Measurements from ENCODE around the gene VSTM4. TPM values are rescaled to one million over a fixed set of nuclear protein-coding genes. Genes with fewer than 3 reads are reported as not detected.

Gene VSTM4
- total RNA-seq, 4 donors from 2014 or later: 4.0 to 6.0 (median 4.6) TPM

DNA sequence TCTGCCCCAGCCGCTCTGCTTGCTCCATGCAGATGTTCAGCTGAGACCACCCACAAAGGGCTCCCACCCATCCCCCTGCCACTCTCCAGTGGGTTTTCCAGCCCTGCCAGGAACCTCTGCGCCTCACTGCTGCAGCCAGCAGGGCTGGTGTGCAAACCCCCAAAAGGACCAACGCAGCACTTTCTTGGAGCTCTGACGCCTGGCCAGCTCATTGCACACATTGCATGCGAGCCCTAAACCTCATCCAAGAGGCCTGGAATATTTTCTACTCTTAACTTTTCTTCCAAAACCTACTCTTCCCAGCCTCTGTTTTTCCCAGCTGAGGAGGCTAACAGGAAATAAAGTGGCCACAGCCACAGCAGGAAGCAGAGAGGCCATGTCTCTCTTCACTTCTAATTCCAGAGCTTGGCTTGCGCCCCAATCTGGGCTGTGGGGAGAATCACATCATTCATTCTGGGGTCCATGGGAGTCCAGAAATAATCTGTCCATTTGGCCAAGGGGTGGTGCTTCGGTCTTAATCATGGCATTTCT, 23.1 kb upstream of the VSTM4 start:
- Histone ChIP-seq H3K27me3 (no peaks in the 10 kb centered on the region), H3K9me3 (no peaks in the 10 kb centered on the region), H3K4me1 (peaks cover 18% of the 10 kb centered on the region), H3K4me3 (no peak overlapping the region), H3K27ac (peak overlapping the region; percentile 19), H3K36me3 (no peaks in the 10 kb centered on the region)
- DNase-seq (ENCODE audit: low spot score in 2 of 2): no peak
- WGBS: 72% methylated on average over 7 of the region's 7 CpGs
- TF ChIP-seq EP300 (IDR thresholded peaks at IDR 0.05) (no peak), POLR2A (IDR thresholded peaks at IDR 0.05) (no peak), POLR2AphosphoS5 (IDR thresholded peaks at IDR 0.05) (no peak)
- TF ChIP-seq, protein P1, sequence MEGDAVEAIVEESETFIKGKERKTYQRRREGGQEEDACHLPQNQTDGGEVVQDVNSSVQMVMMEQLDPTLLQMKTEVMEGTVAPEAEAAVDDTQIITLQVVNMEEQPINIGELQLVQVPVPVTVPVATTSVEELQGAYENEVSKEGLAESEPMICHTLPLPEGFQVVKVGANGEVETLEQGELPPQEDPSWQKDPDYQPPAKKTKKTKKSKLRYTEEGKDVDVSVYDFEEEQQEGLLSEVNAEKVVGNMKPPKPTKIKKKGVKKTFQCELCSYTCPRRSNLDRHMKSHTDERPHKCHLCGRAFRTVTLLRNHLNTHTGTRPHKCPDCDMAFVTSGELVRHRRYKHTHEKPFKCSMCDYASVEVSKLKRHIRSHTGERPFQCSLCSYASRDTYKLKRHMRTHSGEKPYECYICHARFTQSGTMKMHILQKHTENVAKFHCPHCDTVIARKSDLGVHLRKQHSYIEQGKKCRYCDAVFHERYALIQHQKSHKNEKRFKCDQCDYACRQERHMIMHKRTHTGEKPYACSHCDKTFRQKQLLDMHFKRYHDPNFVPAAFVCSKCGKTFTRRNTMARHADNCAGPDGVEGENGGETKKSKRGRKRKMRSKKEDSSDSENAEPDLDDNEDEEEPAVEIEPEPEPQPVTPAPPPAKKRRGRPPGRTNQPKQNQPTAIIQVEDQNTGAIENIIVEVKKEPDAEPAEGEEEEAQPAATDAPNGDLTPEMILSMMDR (IDR thresholded peaks at IDR 0.05): no peak

DNA sequence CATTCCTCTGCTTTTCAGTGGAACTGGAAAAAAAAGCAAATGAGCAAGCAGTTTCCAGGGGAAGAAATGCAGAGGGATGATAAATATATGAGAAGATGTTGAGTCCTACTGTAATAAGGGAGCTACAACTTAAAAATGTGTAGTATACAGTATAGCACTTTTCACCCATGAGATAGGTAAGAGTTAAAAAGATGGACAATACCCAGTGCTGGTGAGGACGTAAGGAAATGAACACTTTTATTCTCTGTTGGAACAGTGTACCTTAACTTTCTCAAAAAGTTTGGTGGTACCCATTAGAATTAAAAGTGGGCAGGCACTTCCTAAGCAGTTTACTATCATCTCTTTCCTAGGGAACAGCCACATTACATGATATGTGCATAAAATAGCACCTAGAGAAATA, 21.2 kb upstream of the VSTM4 start:
- WGBS: 56% methylated on average over 1 of the region's 1 CpG
- no peak overlapping the region for H3K27ac ChIP-seq

DNA sequence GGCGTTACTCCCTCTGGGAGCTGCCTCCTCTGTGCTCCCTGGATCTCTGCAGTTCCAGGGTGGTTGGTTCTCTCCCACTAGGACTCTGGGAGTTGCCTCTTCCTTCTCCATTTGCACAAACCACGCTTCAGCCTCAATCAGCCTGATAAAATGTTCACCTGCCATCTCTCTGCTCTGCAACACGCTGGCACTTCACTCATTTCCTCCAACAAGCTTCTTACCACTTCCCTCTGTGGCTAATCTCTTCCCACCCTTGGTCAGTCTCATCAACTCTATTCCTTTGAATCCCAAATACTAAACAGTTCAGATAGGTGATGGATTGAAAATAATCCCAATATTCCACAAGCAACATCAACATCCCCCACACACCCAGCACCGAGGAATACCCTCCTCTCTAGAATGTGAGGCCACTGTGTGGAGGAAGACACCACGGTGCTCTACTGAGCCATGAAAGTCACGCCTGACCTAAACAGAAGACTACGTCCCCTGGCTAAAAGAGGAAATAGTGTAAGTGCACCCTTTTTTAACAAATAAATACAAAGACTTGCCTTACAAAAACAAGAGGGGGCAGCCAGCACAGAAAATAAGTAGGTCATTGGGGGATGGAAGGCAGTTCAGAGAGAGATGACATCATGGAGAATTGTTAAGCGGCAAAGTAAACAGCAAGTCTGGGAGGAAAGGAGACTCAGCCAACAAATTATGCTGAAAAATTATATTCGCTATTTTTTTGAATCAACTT, 20.4 kb upstream of the VSTM4 start:
- TF ChIP-seq POLR2A (IDR thresholded peaks at IDR 0.05): no peak
- no peak for TF ChIP-seq EP300 (IDR thresholded peaks at IDR 0.05)
- TF ChIP-seq, protein P1 (IDR thresholded peaks at IDR 0.05): no peak
- no peak for TF ChIP-seq POLR2AphosphoS5 (IDR thresholded peaks at IDR 0.05)
- H3K27me3 ChIP-seq: no peaks in the 10 kb centered on the region
- no peak overlapping the region for H3K4me3 ChIP-seq
- peaks cover 18% of the 10 kb centered on the region for H3K4me1 ChIP-seq
- 51% methylated on average over 9 of the region's 9 CpGs for WGBS
- no peaks in the 10 kb centered on the region for H3K36me3 ChIP-seq
- no peak for DNase-seq (ENCODE audit: low spot score in 2 of 2)
- H3K27ac ChIP-seq: no peak overlapping the region
- no peaks in the 10 kb centered on the region for H3K9me3 ChIP-seq

More for the DNA sequence above, 21.2 kb upstream of the VSTM4 start:
- TF ChIP-seq POLR2AphosphoS5 (IDR thresholded peaks at IDR 0.05) (no peak), POLR2A (IDR thresholded peaks at IDR 0.05) (no peak), EP300 (IDR thresholded peaks at IDR 0.05) (no peak)
- TF ChIP-seq, protein P1 (IDR thresholded peaks at IDR 0.05): no peak
- Histone ChIP-seq H3K27me3 (no peaks in the 10 kb centered on the region), H3K36me3 (no peaks in the 10 kb centered on the region), H3K4me1 (peaks cover 18% of the 10 kb centered on the region), H3K4me3 (no peak overlapping the region), H3K9me3 (no peaks in the 10 kb centered on the region)
- no peak for DNase-seq (ENCODE audit: low spot score in 2 of 2)

DNA sequence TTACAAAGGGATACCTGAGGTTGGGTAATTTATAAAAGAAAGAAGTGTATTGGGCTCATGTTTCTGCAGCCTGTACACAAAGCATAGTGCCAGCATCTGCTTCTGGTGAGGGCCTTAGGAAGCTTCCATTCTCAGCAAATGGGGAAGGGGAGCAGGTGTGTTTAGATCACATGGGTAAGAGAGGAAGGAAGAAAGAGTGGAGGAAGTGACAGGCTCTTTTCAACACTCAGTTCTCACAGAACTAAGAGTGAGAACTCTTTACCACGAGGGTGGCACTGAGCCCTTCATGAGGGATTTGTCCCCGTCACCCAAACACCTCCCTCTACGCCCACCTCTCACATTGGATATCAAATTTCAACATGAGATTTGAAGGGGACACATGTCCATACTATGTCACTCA, 19.0 kb upstream of the VSTM4 start:
- WGBS: 65% methylated on average over 3 of the region's 3 CpGs
- H3K9me3 ChIP-seq: no peaks in the 10 kb centered on the region
- H3K4me1 ChIP-seq: peaks cover 10% of the 10 kb centered on the region
- no peak for DNase-seq (ENCODE audit: low spot score in 2 of 2)
- H3K27me3 ChIP-seq: no peaks in the 10 kb centered on the region
- TF ChIP-seq POLR2AphosphoS5 (IDR thresholded peaks at IDR 0.05): no peak
- no peak for TF ChIP-seq EP300 (IDR thresholded peaks at IDR 0.05)
- TF ChIP-seq, protein P1 (IDR thresholded peaks at IDR 0.05): no peak
- TF ChIP-seq POLR2A (IDR thresholded peaks at IDR 0.05): no peak
- H3K27ac ChIP-seq: no peak overlapping the region
- no peaks in the 10 kb centered on the region for H3K36me3 ChIP-seq
- no peak overlapping the region for H3K4me3 ChIP-seq

DNA sequence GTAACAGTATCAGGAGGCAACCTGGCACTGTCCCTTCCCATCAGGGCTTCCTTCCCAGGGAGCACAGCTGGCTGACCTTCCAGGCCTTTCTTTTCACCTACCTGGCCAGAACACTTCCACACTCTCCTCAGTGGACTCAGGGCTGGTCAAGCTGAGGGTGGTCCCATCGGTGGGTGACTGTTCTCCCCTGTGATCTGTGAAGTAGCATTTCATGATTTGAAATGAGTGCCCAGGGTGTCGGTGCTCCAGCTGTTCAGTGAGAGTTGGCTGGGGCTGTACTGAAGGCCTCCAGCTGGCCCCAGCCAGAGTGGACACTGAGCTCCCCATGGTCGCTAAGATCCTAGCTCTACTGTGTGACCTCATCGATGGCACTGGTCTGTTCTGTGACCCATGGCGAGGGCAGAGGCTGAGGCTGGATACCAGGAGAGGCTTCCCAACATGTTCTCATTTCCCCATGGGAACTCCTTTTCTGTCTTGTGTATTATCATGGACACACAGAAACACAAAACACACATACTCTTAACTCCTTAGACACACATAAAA, 18.5 kb upstream of the VSTM4 start, which contains the start of gene FAM170B:
Gene FAM170B, minus strand, starts transcription at position 316 of the 543 bp plus-strand sequence. Its CDS starts 103 bp downstream, at position 213.
- Histone ChIP-seq H3K27ac (no peak within 1 kb of the TSS), H3K9me3 (no peaks in the 10 kb centered on the region), H3K36me3 (no peaks in the 10 kb centered on the region), H3K4me1 (peaks cover 8% of the 10 kb centered on the region), H3K27me3 (no peaks in the 10 kb centered on the region), H3K4me3 (no peak within 1 kb of the TSS)
- TF ChIP-seq POLR2A (IDR thresholded peaks at IDR 0.05): no peak
- no peak for TF ChIP-seq POLR2AphosphoS5 (IDR thresholded peaks at IDR 0.05)
- TF ChIP-seq EP300 (IDR thresholded peaks at IDR 0.05): no peak
- TF ChIP-seq, protein P1 (IDR thresholded peaks at IDR 0.05): no peak
- 72% methylated on average over 5 of the region's 5 CpGs for WGBS
- no peak for DNase-seq (ENCODE audit: low spot score in 2 of 2)

Data from suprapubic skin (tissue), 4 donors.